Panc1 (cell line): ENCODE data around the gene TUFM.

Experiments
- POLR2AphosphoS5 ChIP-seq: IDR thresholded peaks from 2 replicates; pipeline ENCODE4 v1.6.1; 2012; ENCODE audit warnings: mild to moderate bottlenecking, low read depth, low read length, moderate library complexity
- REST ChIP-seq, 2 experiments: IDR thresholded peaks; 2 replicates each; pipeline ENCODE4 v1.6.1; 2011 to 2012; ENCODE audit warnings: low read depth in 2 of 2, control low read depth in 1 of 2, low read length in 1 of 2, mild to moderate bottlenecking in 1 of 2, moderate library complexity in 1 of 2; ENCODE audit not compliant: insufficient read depth in 1 of 2

- no peak; the same call in 1 of the 2 replicates for TF ChIP-seq POLR2AphosphoS5
- no peak for TF ChIP-seq REST (IDR thresholded peaks at IDR 0.05; ENCODE audit: insufficient read depth in 1 of 2, low read depth in 2 of 2, low read length in 1 of 2)
Measured at GRCh38 chr16:28839899-28840298, 6.2 kb downstream of the TUFM start.
